SU-DHL-6 (cell line): ENCODE data around the gene DCLK1.

Source experiments
- EZH2phosphoT487 ChIP-seq: fragments of 200-600 bp; sonication (generic), shearing (Covaris generic); conservative IDR thresholded peaks from 2 replicates; pipeline ENCODE4 v1.6.1; 2018; ENCODE audit warnings: mild to moderate bottlenecking, antibody characterized with exemption, low read length, moderate library complexity, mixed read lengths
- TF ChIP-seq, protein P1 (sequence below): fragments of 200-600 bp; sonication (generic); IDR thresholded peaks from one replicate; pipeline ENCODE4 v1.5.1; 2017; ENCODE audit warnings: antibody characterized with exemption, mild to moderate bottlenecking, low read length, moderate library complexity; ENCODE audit not compliant: insufficient read depth, poor library complexity, severe bottlenecking

DNA sequence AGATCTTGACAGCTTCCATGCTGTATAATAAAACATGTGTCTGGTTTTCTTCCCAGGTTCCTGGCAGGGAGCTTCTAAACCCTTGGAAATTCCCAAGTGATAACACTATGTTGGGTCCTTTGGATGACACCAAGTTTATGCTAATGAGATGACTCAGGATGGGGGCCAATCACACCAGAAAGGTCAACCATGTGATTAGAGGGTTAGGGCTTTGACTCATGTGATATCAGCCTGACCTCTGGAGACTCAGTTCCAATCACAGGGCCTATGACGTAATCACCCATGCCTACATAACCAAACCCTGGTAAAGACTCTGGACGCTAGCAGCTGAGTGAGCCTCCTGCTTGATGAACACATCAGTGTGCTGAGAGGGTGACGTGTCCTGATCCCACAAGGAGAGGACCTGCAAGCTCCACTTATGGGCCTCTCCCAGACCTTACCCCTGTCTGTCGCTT is 203.6 kb downstream of the DCLK1 start:
- TF ChIP-seq, protein P1, sequence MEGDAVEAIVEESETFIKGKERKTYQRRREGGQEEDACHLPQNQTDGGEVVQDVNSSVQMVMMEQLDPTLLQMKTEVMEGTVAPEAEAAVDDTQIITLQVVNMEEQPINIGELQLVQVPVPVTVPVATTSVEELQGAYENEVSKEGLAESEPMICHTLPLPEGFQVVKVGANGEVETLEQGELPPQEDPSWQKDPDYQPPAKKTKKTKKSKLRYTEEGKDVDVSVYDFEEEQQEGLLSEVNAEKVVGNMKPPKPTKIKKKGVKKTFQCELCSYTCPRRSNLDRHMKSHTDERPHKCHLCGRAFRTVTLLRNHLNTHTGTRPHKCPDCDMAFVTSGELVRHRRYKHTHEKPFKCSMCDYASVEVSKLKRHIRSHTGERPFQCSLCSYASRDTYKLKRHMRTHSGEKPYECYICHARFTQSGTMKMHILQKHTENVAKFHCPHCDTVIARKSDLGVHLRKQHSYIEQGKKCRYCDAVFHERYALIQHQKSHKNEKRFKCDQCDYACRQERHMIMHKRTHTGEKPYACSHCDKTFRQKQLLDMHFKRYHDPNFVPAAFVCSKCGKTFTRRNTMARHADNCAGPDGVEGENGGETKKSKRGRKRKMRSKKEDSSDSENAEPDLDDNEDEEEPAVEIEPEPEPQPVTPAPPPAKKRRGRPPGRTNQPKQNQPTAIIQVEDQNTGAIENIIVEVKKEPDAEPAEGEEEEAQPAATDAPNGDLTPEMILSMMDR, result no peak
- TF ChIP-seq EZH2phosphoT487, result no peak
